A673 (cell line): ENCODE data around the gene DAPK3.

Source experiments
- EZH2 ChIP-seq: fragments of 200-600 bp; sonication (generic); IDR thresholded peaks from 2 replicates; pipeline ENCODE4 v1.6.1; 2017; ENCODE audit warnings: borderline replicate concordance, low read depth, mild to moderate bottlenecking, mixed read lengths, antibody characterized with exemption, low read length; ENCODE audit not compliant: poor library complexity, severe bottlenecking
- TF ChIP-seq, protein P1 (sequence below): fragments of 300-800, 200-600 bp; sonication (generic); conservative IDR thresholded peaks from 2 replicates; pipeline ENCODE4 v1.5.1; 2017; ENCODE audit warnings: low read depth, mild to moderate bottlenecking, antibody characterized with exemption, low read length, moderate library complexity, mixed read lengths

DNA sequence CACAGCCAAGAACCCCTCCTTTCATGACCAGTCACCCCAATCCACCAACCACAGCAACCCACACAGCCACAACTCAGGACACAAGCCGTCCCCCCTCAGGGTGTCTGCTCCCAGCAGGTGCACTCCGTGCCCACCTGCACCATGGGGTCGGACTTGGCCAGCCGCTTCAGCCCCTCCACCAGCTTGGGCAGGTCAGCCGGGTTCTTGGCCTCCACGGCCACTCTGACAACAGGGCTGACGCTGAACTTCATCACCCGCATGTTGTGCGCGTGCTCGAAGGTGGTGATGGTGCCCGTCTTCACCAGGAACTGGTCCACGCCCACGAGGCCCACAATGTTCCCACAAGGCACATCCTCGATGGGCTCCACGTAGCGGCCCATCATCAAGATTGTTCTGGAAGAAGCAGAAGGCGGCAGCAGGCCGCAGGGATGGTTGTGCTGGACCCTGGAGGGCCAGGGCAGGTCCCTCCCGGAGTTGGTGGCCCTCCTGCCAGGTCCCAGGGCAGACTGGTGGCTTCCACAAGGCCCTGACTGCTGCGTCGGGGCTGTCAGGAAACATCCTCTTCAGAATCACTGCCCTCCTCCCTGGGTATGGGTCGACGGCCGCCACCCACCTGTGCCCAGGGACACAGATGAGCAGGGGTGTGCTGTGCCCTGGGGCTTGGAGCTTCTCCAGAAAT is 8.9 kb upstream of the DAPK3 start:
- TF ChIP-seq, protein P1, sequence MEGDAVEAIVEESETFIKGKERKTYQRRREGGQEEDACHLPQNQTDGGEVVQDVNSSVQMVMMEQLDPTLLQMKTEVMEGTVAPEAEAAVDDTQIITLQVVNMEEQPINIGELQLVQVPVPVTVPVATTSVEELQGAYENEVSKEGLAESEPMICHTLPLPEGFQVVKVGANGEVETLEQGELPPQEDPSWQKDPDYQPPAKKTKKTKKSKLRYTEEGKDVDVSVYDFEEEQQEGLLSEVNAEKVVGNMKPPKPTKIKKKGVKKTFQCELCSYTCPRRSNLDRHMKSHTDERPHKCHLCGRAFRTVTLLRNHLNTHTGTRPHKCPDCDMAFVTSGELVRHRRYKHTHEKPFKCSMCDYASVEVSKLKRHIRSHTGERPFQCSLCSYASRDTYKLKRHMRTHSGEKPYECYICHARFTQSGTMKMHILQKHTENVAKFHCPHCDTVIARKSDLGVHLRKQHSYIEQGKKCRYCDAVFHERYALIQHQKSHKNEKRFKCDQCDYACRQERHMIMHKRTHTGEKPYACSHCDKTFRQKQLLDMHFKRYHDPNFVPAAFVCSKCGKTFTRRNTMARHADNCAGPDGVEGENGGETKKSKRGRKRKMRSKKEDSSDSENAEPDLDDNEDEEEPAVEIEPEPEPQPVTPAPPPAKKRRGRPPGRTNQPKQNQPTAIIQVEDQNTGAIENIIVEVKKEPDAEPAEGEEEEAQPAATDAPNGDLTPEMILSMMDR = no peak
- TF ChIP-seq EZH2 = no peak
